Astrocyte (in vitro differentiated cells and primary cell): ENCODE data around the gene RMI2. TPM values are rescaled to one million over a fixed set of nuclear protein-coding genes. Genes with fewer than 3 reads are reported as not detected.

Experiments
- DNase-seq: peaks from one replicate; pipeline ENCODE4 v3.0.0-alpha.2; 2010; ENCODE audit warnings: low read depth
- FAIRE-seq: peaks from 2 replicates; lab custom pipeline; 2011; peaks lifted over from hg19 to GRCh38; lab: Jason Lieb, UNC
- H2AFZ ChIP-seq: 2 replicates; pipeline ENCODE4 v1.6.0; 2012; ENCODE audit warnings: low read depth, low read length, inconsistent platforms
- H3K27ac ChIP-seq: 2 replicates; pipeline ENCODE4 v1.5.1; 2011; ENCODE audit warnings: low read depth, low read length, inconsistent platforms
- H3K27me3 ChIP-seq: 2 replicates; pipeline ENCODE4 v1.6.0; 2011; ENCODE audit warnings: low read length, inconsistent platforms; ENCODE audit not compliant: insufficient read depth
- H3K36me3 ChIP-seq: 2 replicates; pipeline ENCODE4 v1.5.1; 2011; ENCODE audit warnings: low read length, inconsistent platforms; ENCODE audit not compliant: insufficient read depth
- H3K4me1 ChIP-seq: 2 replicates; pipeline ENCODE4 v1.5.1; 2011; ENCODE audit warnings: low read length, inconsistent platforms; ENCODE audit not compliant: insufficient read depth
- H3K4me2 ChIP-seq: 2 replicates; pipeline ENCODE4 v1.6.0; 2012; ENCODE audit warnings: low read length, inconsistent platforms
- H3K4me3 ChIP-seq: 2 replicates; pipeline ENCODE4 v1.5.1; 2011; ENCODE audit warnings: low read depth, mild to moderate bottlenecking, low read length, inconsistent platforms; ENCODE audit not compliant: insufficient read depth
- H3K79me2 ChIP-seq: 2 replicates; pipeline ENCODE4 v1.6.0; 2012; ENCODE audit warnings: mild to moderate bottlenecking, low read length, inconsistent platforms; ENCODE audit not compliant: insufficient read depth
- H3K9ac ChIP-seq: 2 replicates; pipeline ENCODE4 v1.6.0; 2012; ENCODE audit warnings: mild to moderate bottlenecking, low read length, inconsistent platforms
- H3K9me3 ChIP-seq: 2 replicates; pipeline ENCODE4 v1.5.1; 2012; ENCODE audit warnings: low read depth, mild to moderate bottlenecking, low read length, inconsistent platforms; ENCODE audit not compliant: insufficient read depth
- H4K20me1 ChIP-seq: 2 replicates; pipeline ENCODE4 v1.6.0; 2012; ENCODE audit warnings: low read length, inconsistent platforms; ENCODE audit not compliant: insufficient read depth
- H3K27ac Mint-ChIP-seq: one replicate; pipeline ENCODE4 v1.8.0; 2021; ENCODE audit warnings: mild to moderate bottlenecking, mixed read lengths; ENCODE audit not compliant: unreplicated experiment
- H3K27me3 Mint-ChIP-seq: one replicate; pipeline ENCODE4 v1.8.0; 2021; ENCODE audit warnings: low read depth, mixed read lengths; ENCODE audit not compliant: unreplicated experiment
- H3K36me3 Mint-ChIP-seq: one replicate; pipeline ENCODE4 v1.8.0; 2021; ENCODE audit warnings: low read depth, mixed read lengths; ENCODE audit not compliant: unreplicated experiment
- H3K4me1 Mint-ChIP-seq: one replicate; pipeline ENCODE4 v1.8.0; 2021; ENCODE audit warnings: low read depth, mixed read lengths; ENCODE audit not compliant: unreplicated experiment
- H3K4me3 Mint-ChIP-seq: one replicate; pipeline ENCODE4 v1.8.0; 2021; ENCODE audit warnings: mild to moderate bottlenecking, moderate library complexity, mixed read lengths; ENCODE audit not compliant: unreplicated experiment
- H3K9me3 Mint-ChIP-seq: one replicate; pipeline ENCODE4 v1.8.0; 2021; ENCODE audit warnings: mild to moderate bottlenecking, mixed read lengths; ENCODE audit not compliant: unreplicated experiment
- CTCF ChIP-seq: IDR thresholded peaks from 2 replicates; pipeline ENCODE4 v1.5.1; 2011; ENCODE audit warnings: low read depth, mild to moderate bottlenecking, inconsistent platforms, low read length, moderate library complexity; ENCODE audit not compliant: insufficient read depth
- EZH2 ChIP-seq: IDR thresholded peaks from 2 replicates; pipeline ENCODE4 v1.6.1; 2012; ENCODE audit warnings: mild to moderate bottlenecking, low read length, inconsistent platforms; ENCODE audit not compliant: insufficient read depth
- total RNA-seq: library from RNA; stranded (reverse); gene quantifications from 2 replicates; pipeline ENCODE4 v1.2.1, GENCODE V29; 2021

RMI2 gene
- total RNA-seq, 1 donor from 2014 or later = 7.8 TPM

- Histone ChIP-seq H4K20me1 (no peaks in the 10 kb centered on the region), H2AFZ (no peak overlapping the region), H3K27ac (no peak overlapping the region), H3K9ac (no peak overlapping the region), H3K9me3 (no peaks in the 10 kb centered on the region), H3K27me3 (no peaks in the 10 kb centered on the region), H3K36me3 (no peaks in the 10 kb centered on the region), H3K4me1 (no peaks in the 10 kb centered on the region), H3K4me3 (no peak overlapping the region), H3K79me2 (no peaks in the 10 kb centered on the region), H3K4me2 (no peak overlapping the region)
- peaks cover 11% of the 10 kb centered on the region for H3K27me3 Mint-ChIP-seq
- no peak for DNase-seq
- no peak for TF ChIP-seq EZH2
- TF ChIP-seq CTCF = no peak
- FAIRE-seq = no peak
- no peak overlapping the region for H3K27ac Mint-ChIP-seq
- no peaks in the 10 kb centered on the region for H3K9me3 Mint-ChIP-seq
- H3K36me3 Mint-ChIP-seq = no peaks in the 10 kb centered on the region
- H3K4me3 Mint-ChIP-seq = no peak overlapping the region
- H3K4me1 Mint-ChIP-seq = no peaks in the 10 kb centered on the region
These were observed 48.8 kb downstream of the RMI2 start for GRCh38 chr16:11393861-11394592.

- Histone ChIP-seq H3K36me3 (no peaks in the 10 kb centered on the region), H3K4me1 (no peaks in the 10 kb centered on the region), H2AFZ (no peak overlapping the region), H4K20me1 (no peaks in the 10 kb centered on the region), H3K9me3 (no peaks in the 10 kb centered on the region), H3K4me3 (no peak overlapping the region), H3K4me2 (no peak overlapping the region), H3K27me3 (no peaks in the 10 kb centered on the region), H3K27ac (no peak overlapping the region), H3K79me2 (no peaks in the 10 kb centered on the region), H3K9ac (no peak overlapping the region)
- H3K27ac Mint-ChIP-seq = no peak overlapping the region
- DNase-seq = no peak
- no peak overlapping the region for H3K4me3 Mint-ChIP-seq
- peaks cover 9% of the 10 kb centered on the region for H3K27me3 Mint-ChIP-seq
- no peak for FAIRE-seq
- no peaks in the 10 kb centered on the region for H3K9me3 Mint-ChIP-seq
- H3K4me1 Mint-ChIP-seq = no peaks in the 10 kb centered on the region
- H3K36me3 Mint-ChIP-seq = no peaks in the 10 kb centered on the region
- TF ChIP-seq EZH2 (no peak), CTCF (no peak)
These were observed 49.3 kb downstream of the RMI2 start for GRCh38 chr16:11394593-11394960.
